Measurements from ENCODE around the gene SUCNR1. TPM values are rescaled to one million over a fixed set of nuclear protein-coding genes. Genes with fewer than 3 reads are reported as not detected.
"Not testable (repeated sequence)": the region's sequence is repeated elsewhere in the genome, so short reads cannot be mapped to it uniquely, and the experiment has no call there.

SUCNR1 gene, protein sequence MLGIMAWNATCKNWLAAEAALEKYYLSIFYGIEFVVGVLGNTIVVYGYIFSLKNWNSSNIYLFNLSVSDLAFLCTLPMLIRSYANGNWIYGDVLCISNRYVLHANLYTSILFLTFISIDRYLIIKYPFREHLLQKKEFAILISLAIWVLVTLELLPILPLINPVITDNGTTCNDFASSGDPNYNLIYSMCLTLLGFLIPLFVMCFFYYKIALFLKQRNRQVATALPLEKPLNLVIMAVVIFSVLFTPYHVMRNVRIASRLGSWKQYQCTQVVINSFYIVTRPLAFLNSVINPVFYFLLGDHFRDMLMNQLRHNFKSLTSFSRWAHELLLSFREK
- not detected for polyA plus RNA-seq (2012; ENCODE audit: insufficient read depth, insufficient read length)

DNA sequence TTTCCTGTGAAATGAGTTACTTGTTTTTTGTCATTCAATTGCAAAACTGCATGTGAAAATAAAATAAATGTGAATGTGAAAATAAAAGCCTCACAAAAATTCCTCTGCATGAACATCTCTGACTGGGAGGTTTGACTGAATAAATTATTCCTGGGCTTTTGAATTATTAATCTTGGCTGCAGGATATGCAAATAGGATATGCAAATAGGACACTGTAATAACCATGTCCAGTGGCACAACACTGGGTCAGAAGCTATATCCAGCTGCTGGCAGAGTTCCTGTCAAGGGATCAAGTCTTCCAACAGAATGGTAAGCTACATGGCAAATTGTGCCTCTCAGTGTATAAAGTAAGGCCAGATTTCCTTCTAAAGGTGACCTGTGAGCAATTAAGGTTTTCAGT lies at the start of gene SUCNR1:
SUCNR1 (plus strand) TSS at position 246 of the 400 bp plus-strand sequence. CDS start 6,250 bp downstream, outside the sequence.
- no peak for DNase-seq (ENCODE audit: low read depth, low spot score)
- no peak within 1 kb of the TSS for H3K4me3 ChIP-seq (ENCODE audit: low read length)

DNA sequence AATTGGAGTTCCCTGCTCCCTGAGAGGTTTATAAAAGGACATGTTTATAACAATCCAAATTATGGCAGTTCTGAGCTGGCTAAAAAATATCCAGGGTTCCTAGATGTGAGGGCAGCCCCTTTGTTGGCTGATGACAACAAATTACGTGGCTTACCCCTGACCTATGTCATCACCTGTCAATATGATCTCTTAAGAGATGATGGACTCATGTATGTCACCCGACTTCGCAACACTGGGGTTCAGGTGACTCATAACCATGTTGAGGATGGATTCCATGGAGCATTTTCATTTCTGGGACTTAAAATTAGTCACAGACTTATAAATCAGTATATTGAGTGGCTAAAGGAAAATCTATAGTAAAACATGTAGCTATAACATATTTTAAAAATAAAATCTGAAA lies 45.6 kb upstream of the SUCNR1 start:
- no peak for DNase-seq (ENCODE audit: low read depth, low spot score)
- no peak overlapping the region for H3K4me3 ChIP-seq (ENCODE audit: low read length)

DNA sequence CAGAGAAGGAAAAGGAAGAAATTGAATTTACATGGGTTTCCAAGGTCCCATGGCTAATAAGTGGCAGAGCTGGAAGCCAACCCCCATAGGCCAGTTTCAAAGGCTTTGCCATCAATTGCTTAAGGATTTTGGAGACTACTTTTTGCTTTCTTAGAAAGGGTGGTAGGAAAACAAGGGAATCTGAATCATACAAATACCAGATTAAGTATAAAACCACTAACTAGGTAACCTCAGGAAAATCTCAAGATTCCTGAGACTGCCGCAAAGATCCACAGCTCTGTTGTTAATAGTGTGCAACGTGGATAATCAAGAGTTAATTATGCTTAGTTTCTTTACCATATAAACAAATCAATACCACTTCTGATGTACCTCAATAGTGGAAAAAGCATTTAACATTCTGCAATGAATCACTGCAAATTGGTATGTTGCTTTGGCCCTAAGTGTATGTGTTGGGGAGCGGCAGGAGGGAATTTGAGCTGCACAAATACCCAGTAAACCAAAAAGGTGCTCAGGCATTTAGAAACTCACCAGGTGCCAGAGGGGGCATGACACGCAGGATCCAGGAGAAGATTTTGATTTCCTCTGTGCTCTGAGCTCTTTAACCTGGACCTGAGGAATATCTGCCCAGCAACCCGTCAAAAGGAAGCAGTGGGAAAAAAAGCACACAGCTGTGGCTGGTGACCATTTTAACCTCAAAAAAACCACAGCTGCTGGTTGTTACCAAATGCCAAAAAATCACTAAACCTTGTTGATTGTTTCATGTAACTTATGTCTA lies 37.5 kb upstream of the SUCNR1 start:
- no peak for DNase-seq (ENCODE audit: low read depth, low spot score)
- no peak overlapping the region for H3K4me3 ChIP-seq (ENCODE audit: low read length)

DNA sequence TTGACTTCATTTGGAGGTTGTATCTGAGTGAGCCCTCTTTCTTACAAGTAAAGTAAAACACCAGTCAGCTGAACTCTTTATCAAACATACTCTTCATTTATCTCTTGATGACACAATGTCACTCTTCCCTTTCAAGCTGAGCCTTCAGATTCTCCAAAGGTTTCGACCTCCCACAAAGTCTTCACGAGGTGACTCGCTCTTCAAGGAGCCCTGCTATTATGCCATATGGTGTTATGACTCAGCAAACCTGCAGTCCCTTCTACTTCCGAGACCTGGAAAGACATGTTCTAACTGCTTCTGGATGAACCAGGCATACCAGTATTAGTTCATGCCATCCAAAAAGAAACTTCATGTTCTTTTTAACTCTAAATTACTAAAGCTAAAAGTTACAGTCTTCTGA lies 36.4 kb upstream of the SUCNR1 start:
- no peak overlapping the region for H3K4me3 ChIP-seq (ENCODE audit: low read length)
- no peak for DNase-seq (ENCODE audit: low read depth, low spot score)

DNA sequence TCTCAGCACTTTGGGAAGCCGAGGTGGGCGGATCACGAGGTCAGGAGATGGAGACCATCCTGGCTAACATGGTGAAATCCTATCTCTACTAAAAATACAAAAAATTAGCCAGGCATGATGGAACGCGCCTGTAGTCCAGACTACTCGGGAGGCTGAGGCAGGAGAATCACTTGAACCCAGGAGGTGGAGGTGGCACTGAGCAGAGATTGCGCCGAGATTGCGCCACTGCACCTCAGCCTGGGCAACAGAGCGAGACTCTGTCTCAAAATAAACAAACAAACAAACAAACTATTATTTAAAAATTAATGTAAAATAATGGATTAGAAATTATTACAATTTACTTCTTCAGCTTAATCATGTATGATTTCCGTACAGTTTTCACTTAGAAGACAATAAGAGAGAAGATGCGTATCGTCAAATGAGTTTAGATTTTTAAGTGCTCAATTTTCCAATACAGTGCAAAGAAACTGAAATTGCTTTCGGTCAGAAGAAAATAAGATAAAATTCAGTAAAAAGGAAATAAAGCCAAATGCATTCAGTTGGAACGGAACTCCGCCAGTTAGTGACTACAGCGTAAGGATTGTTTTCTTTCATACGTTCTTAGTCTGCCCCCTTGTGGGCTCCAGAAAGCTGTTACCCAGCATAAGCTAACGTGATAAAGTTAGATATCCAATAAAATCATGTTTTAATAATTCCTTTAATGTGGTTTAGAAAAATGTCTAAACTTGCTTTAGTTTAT lies 34.7 kb upstream of the SUCNR1 start:
- no peak overlapping the region for H3K4me3 ChIP-seq (ENCODE audit: low read length)
- peak; percentile 54 for DNase-seq (ENCODE audit: low read depth, low spot score)

GRCh38 chr3:151839313-151839631 lies 34.2 kb upstream of the SUCNR1 start:
- no peak for DNase-seq (ENCODE audit: low read depth, low spot score)

DNA sequence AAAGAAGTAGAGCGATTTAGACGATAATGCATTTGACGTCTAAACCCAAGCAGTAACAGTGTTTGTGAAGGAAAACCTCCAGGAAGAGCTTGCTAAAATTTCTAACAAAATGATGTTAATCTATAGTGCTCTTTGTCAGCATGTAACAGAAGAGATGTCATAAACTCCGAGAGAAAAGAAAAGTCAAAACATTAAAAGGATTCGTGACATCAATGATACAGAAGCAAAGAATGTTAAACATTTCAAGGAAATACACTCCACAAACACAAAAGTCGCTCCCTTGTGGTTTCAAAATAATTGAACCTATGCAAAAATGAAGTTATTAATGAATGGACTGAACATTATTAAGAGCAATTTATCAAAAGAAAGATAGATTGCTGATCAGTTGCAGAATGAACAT lies 31.6 kb upstream of the SUCNR1 start:
- DNase-seq (ENCODE audit: low read depth, low spot score) = no peak
- H3K4me3 ChIP-seq (ENCODE audit: low read length) = no peak overlapping the region

More at GRCh38 chr3:151839313-151839631, 34.2 kb upstream of the SUCNR1 start:
- H3K4me3 ChIP-seq (ENCODE audit: low read length) = no peak overlapping the region

DNA sequence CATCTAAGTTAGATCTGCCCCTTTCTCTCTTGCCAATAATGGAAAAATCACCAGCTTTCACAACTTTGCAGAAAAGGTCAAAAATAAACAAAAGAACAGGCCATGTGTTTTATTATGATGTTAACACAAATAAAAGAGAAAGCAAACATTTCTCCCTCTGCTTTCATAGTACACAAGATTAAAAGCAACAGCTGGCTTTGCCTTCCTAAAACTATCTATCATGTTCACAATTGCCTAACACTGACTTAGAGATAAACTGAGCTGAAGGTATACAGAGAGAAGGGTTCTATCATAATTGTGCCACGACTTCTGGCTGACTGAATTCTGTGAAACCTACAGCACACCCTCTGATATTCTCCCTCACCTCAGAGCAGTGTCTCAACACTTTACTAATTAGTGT lies 30.2 kb upstream of the SUCNR1 start:
- no peak for DNase-seq (ENCODE audit: low read depth, low spot score)
- no peak overlapping the region for H3K4me3 ChIP-seq (ENCODE audit: low read length)

GRCh38 chr3:151845306-151845905 lies 28.0 kb upstream of the SUCNR1 start:
- DNase-seq (ENCODE audit: low read depth, low spot score) = no peak
- no peak overlapping the region for H3K4me3 ChIP-seq (ENCODE audit: low read length)

GRCh38 chr3:151850065-151850464 lies 23.4 kb upstream of the SUCNR1 start:
- not testable (repeated sequence) for DNase-seq (ENCODE audit: low read depth, low spot score); H3K4me3 ChIP-seq (ENCODE audit: low read length)

DNA sequence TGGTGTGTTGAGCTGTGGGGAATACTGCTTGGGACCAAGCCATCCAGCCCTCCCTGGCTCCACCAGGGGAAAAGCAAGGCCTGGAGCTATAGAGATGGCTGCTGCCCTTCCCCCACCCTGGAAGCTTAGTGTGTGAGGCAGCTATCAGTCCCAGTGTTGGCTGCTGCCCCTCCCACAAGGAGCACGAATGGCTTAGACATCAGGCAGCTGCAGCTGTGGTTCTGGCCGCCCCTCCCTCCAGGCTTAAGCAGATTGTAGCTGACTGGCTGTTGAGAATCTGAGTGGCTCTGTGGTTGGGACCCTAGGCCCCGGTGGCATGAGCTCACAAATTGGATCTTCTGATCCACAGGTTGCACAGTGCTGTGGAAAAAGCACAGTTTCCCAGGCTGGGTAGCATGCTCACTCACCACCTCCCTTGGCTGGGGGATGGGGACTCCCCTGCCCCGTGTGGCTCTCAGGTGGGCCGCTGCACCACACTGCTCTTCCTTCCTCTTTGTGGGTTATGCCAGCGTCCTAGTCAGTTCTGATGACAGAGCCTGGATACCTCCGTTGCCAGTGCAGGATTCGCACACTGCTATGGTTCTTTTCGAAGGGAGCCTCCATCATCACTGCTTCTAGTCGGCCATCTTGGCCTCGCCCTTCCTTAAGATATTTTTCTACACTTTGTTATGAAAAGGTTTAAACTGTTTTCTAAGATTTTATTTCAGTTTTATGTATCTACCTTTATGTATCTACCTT lies 21.2 kb upstream of the SUCNR1 start:
- no peak overlapping the region for H3K4me3 ChIP-seq (ENCODE audit: low read length)
- DNase-seq (ENCODE audit: low read depth, low spot score) = no peak

DNA sequence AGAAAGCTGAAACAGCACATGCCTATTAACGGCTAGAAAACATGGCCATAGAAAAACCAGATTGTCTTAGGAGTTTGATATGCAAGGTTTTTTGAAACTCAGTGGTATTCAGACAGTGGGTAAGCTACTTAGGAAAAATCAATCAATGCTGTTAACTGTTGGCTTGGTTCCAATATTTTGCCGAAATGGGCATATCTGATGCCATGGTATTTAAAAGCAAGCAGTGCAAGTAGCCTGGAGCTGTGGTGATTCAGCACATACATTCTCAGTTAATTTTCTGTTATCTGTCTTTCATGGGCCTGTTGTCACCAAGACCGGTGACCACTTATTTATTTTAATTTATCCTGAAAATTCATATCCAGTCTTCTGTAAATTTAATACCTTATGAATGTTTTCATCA lies 17.3 kb upstream of the SUCNR1 start:
- no peak for DNase-seq (ENCODE audit: low read depth, low spot score)
- no peak overlapping the region for H3K4me3 ChIP-seq (ENCODE audit: low read length)

GRCh38 chr3:151856641-151857040 lies 16.8 kb upstream of the SUCNR1 start:
- DNase-seq (ENCODE audit: low read depth, low spot score) = no peak
- no peak overlapping the region for H3K4me3 ChIP-seq (ENCODE audit: low read length)

DNA sequence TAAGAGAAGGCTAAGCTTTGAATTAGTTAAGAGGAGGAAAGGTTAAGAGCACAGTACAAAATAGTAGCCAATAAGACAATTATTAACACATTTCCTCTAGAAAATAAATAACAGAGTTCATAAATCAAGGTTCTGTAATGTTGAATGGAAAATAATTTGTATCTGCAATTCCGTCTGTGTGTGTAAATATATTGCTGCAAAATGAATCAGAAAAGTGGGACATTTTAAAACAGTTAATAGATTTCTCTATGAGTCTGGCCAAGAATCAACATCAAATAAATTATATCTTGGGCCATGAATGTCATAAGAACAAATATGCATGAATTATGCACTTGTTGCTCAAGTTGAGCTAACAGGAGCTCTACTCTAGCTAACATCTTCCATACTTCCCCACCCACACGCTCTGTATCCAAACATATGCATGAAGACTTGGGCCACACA lies 14.2 kb upstream of the SUCNR1 start:
- H3K4me3 ChIP-seq (ENCODE audit: low read length) = no peak overlapping the region
- no peak for DNase-seq (ENCODE audit: low read depth, low spot score)

- DNase-seq (ENCODE audit: low read depth, low spot score) = no peak
These were observed 13.5 kb upstream of the SUCNR1 start for GRCh38 chr3:151859905-151860304.

GRCh38 chr3:151863611-151864010 lies 9.8 kb upstream of the SUCNR1 start:
- DNase-seq (ENCODE audit: low read depth, low spot score) = no peak
- H3K4me3 ChIP-seq (ENCODE audit: low read length) = no peak overlapping the region

More at GRCh38 chr3:151859905-151860304, 13.5 kb upstream of the SUCNR1 start:
- H3K4me3 ChIP-seq (ENCODE audit: low read length) = no peak overlapping the region

DNA sequence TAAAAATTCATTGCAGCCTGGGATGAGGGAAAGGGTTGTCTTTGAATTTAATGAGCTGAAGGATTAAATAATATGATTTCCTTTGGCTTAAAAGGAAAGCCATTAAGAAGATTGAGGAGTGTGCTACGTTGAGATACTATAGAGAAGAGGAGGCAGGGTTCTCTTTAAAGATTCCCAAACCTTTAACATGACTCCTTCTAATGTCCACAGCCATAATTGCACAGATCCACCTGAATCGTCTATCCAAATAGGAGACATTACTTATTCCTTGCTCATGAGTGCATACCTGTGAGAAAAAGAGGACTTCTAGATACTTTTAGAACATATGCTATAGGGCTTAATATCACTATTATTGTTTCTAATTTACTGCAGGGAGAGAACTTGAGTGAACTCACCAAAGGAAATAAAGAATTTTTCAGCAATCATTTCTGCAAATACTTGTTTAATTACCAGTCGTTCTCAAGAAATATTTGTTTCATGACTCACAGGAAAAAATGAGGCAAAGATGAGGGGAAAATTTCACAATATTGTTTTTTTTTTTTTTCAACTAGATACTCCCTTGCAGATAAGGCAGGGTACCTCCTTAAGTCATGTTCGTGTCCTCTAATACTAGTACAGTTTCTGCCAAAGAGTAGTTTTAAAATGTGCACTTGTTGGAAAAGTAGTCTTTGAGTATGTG lies 8.9 kb upstream of the SUCNR1 start:
- no peak overlapping the region for H3K4me3 ChIP-seq (ENCODE audit: low read length)
- no peak for DNase-seq (ENCODE audit: low read depth, low spot score)

DNA sequence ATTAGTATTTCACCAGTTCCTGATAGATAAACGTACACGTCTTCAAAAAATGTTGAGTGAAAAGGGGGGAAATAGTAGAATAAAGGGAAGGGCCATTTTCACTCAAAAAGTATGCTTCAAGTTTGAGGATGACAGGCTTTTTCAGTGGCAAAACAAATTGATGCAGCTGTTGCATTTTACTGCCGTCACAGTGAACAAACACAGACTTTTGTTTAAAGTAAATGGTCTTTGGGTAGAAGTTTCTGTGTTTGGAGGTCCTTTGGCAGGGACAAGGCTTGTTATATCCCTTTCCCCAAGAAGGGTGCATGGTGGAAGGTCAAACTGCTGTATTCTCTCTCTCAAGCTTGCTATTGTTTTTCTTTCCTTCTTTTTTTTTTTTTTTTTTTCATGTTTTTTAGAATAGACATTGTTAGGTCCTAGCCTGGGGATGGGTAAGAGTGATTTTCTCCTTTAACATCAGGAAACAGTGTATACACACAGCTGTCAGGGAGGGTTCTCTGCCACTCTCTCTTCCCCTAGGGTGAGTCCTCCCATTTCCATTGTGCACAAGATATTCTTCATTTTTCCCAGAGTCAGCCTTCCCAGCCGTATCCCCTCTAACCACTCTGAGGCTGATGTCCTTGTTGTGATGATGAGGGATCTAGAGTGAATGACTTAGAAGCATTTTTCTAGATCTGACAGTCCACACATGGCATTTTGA lies 6.6 kb upstream of the SUCNR1 start:
- no peak overlapping the region for H3K4me3 ChIP-seq (ENCODE audit: low read length)
- no peak for DNase-seq (ENCODE audit: low read depth, low spot score)

All from Jurkat, Clone E6-1 (cell line).